AML-193 (cell line): Measurements from ENCODE around the gene MRPL10.

Experiments
- DNase-seq, 2 experiments: peaks; one replicate each; lab custom pipeline; 2025; lab: John Stamatoyannopoulos, UW

MRPL10 gene

DNA sequence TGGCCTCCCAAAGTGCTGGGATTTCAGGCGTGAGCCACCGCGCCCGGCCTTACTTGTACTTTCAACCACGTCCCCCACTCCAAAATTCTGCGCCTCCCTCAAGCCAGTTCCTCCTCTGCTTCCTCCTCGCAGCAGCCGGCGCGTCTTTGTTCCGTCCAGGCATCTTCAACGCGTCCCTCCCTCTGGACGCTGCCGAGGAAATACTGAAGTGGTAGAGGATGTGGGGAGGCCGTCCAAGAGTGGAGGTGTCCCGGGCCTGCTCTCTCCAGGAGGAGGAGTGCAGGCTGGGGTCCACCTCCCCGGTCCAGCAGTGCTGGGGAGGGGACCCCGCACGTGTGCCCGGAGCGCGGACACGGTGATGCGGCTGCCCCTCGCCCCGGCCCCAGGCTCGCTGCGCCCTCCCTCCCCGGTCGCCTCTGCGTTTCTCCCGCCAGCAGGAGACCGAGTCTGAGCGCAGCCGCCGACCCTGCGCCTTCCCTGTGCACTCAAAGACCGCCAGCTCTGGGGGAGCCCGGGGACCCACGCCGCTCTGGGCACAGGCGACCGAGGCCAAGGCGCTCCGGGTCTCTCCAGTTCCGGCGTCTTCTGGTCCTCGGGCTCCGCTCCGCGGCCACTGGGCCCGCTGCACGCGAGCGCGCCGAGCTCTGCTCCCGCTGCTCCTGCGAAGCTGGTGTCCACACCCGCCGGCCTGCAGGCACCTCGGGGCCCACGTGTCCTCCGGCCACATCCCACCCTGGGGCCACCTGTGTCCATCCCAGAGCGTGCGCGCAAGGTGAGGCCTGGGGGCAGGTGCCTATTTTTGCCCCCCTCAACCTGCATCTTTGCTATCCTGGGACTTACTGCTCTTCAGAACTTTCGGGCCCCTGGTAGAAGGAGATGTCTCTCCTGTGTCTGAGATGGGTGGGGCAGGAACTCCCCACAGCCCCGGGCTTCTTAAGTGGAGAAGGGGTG is 41.5 kb downstream of the MRPL10 start:
- no peak for DNase-seq

DNA sequence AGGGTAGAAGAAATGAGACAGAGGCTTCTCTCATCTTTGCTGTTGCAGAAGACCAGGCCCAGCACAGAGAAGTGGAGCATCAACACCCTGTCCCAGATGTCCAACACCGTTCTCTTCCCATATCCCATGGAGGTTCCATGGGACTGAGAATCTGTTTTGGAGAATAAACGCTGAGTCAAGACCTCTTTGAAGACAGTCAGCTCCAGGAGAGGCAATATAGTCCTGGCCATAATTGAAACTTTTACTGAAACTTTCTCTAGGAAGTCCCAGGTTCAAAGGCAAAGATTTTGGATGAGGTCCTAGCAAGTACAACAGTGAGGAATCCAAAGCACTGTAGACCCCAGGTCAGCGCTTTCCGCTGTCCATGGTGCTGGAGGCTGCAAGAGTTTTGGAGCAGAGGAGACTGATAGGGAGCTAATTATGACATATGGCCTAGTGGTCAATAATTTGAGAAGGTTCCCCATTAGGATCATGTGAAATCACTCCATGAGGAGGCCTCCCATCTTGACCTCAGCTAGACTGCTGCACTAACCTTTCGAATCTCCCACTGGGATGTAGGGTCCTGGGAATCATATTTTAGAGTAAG is 45.7 kb downstream of the MRPL10 start:
- peak; percentile 12 to 21 for DNase-seq

DNA sequence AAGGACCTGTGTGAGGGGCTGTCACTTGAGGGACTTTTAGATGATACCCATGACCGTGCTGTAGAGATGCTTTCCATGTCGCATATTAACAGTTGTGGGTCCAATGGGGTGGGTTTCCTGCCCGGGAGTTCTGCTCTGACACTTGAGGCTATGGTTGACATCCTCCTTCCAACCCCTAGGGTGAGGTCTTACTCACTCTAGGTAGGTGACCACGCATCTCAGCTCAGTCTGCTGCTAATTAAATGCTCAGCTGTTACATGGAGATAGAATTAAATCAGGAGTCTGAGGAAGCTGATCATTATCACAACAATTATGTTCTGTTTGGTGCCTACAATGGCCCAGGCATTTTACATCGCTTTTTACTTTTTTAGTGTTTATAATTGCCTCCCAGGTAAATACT is 49.9 kb downstream of the MRPL10 start:
- DNase-seq, result no peak

GRCh38 chr17:47778184-47778635 is 53.1 kb downstream of the MRPL10 start:
- DNase-seq, result no peak

GRCh38 chr17:47776330-47777197 is 54.8 kb downstream of the MRPL10 start:
- peak; percentile 62 to 68 for DNase-seq

- no peak for DNase-seq
Observed at GRCh38 chr17:47774987-47775580, 56.3 kb downstream of the MRPL10 start.

DNA sequence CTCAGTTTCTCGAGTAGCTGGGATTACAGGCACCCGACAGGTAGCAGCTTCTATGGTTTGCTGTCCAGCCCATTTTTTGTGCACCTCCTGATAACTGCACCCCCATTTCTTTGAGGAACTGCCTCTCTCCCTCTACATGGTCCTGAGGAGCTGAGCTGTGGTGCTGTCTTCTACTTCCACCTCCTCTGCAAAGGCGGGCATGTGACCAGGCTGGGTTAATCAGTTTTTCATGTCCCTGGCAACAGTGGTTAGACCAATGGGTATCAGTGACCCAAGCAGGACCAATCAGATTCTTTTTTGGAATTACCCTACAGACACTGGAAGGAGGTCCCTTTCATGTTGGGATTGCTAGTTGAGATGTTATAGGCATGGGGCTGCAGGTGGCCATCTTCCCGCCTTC is 57.0 kb downstream of the MRPL10 start:
- DNase-seq, result no peak

GRCh38 chr17:47773649-47774048 is 57.7 kb downstream of the MRPL10 start:
- peak; percentile 39 to 44 for DNase-seq
